NCI-H82 (cell line): ENCODE data around the gene C1orf167.

Experiments
- DNase-seq: peaks from one replicate; lab custom pipeline; 2025; lab: John Stamatoyannopoulos, UW

C1orf167 gene

GRCh38 chr1:11761988-11762406 lies at the start of gene C1orf167:
Gene C1orf167 (plus strand): TSS chr1:11762193. CDS start chr1:11764401, 2,208 bp downstream.
- peak; percentile 56 for DNase-seq

- DNase-seq: no peak
Observed at GRCh38 chr1:11712285-11712684, 49.7 kb upstream of the C1orf167 start.

GRCh38 chr1:11713095-11713494 lies 48.9 kb upstream of the C1orf167 start:
- DNase-seq: no peak

- DNase-seq: peak; percentile 70
Observed at GRCh38 chr1:11714831-11715575, 47.0 kb upstream of the C1orf167 start.

- peak; percentile 85 for DNase-seq
Observed at GRCh38 chr1:11719313-11720032, 42.5 kb upstream of the C1orf167 start.

- no peak for DNase-seq
Observed at GRCh38 chr1:11720033-11720376, 42.0 kb upstream of the C1orf167 start.

GRCh38 chr1:11720525-11720924 lies 41.5 kb upstream of the C1orf167 start:
- no peak for DNase-seq

GRCh38 chr1:11721311-11721710 lies 40.7 kb upstream of the C1orf167 start:
- DNase-seq: no peak

- DNase-seq: no peak
Observed at GRCh38 chr1:11722538-11722937, 39.5 kb upstream of the C1orf167 start.

- no peak for DNase-seq
Observed at GRCh38 chr1:11725616-11726015, 36.4 kb upstream of the C1orf167 start.

- no peak for DNase-seq
Observed at GRCh38 chr1:11727119-11727518, 34.9 kb upstream of the C1orf167 start.

GRCh38 chr1:11728126-11728806 lies 33.7 kb upstream of the C1orf167 start:
- DNase-seq: no peak

- no peak for DNase-seq
Observed at GRCh38 chr1:11729155-11729497, 32.9 kb upstream of the C1orf167 start.

GRCh38 chr1:11729498-11730428 lies 32.2 kb upstream of the C1orf167 start:
- no peak for DNase-seq

GRCh38 chr1:11730429-11730891 lies 31.5 kb upstream of the C1orf167 start:
- DNase-seq: no peak

- peak; percentile 81 for DNase-seq
Observed at GRCh38 chr1:11731691-11732283, 30.2 kb upstream of the C1orf167 start.

GRCh38 chr1:11733306-11733705 lies 28.7 kb upstream of the C1orf167 start:
- no peak for DNase-seq

- DNase-seq: no peak
Observed at GRCh38 chr1:11735531-11735853, 26.5 kb upstream of the C1orf167 start.

- DNase-seq: peak; percentile 97
Observed at GRCh38 chr1:11735854-11736745, 25.9 kb upstream of the C1orf167 start, which contains the start of gene AGTRAP. Gene AGTRAP (plus strand): TSS chr1:11736136. CDS start chr1:11736209, 73 bp downstream.
